NB4 (cell line): ENCODE measurements around the gene RGS19.

Experiments used
- CTCF ChIP-seq: IDR thresholded peaks from one replicate; pipeline ENCODE4 v1.5.1; 2012; ENCODE audit warnings: low read depth, low read length
- MAX ChIP-seq: IDR thresholded peaks from 2 replicates; pipeline ENCODE4 v1.6.1; 2011; ENCODE audit warnings: low read depth, low read length
- MYC ChIP-seq: IDR thresholded peaks from 2 replicates; pipeline ENCODE4 v1.6.1; 2011; ENCODE audit warnings: low read depth, low read length
- POLR2A ChIP-seq: IDR thresholded peaks from 2 replicates; pipeline ENCODE4 v1.6.1; 2011; ENCODE audit warnings: mild to moderate bottlenecking; ENCODE audit not compliant: insufficient read length; ENCODE audit errors: extremely low read depth

- TF ChIP-seq CTCF (no peak), POLR2A (no peak), MYC (no peak), MAX (no peak)
Observed at GRCh38 chr20:64035066-64035932, 44.0 kb downstream of the RGS19 start.
